Measurements from ENCODE around the gene BCL11A. TPM values are rescaled to one million over a fixed set of nuclear protein-coding genes. Genes with fewer than 3 reads are reported as not detected.
A peak's percentile ranks its signal among the peaks of the same experiment; 100 is the strongest.

The BCL11A gene
- total RNA-seq, 8 experiments from 2014 or later, result 0.66 to 131 (median 21.8) TPM

- in situ Hi-C loops (cut with MboI; ENCODE audit: low pct_unique_long_range_greater_than_20kb in 2 of 9, low sequenced_read_pairs in 9 of 9, unreplicated experiment in 9 of 9), result no loop called here
- ATAC-seq (replicated peaks in 6 of 8), result peak in 1 of 8 experiments; percentile 12
- peaks cover 47 to 78% of the 10 kb centered on the region in 2 donors for H3K4me1 ChIP-seq (replicated peaks in 1 of 2)
- no peak overlapping the region for H3K27ac ChIP-seq
- H3K4me3 ChIP-seq, result no peak overlapping the region
- 0 to 100% (median 74%) methylated on average over 1 to 5 of the region's 9 CpGs; no CpG with 5 or more reads in 2 of the 10 experiments for WGBS, 10 experiments
Measured at GRCh38 chr2:60528281-60529020, 25.0 kb downstream of the BCL11A start.

DNA sequence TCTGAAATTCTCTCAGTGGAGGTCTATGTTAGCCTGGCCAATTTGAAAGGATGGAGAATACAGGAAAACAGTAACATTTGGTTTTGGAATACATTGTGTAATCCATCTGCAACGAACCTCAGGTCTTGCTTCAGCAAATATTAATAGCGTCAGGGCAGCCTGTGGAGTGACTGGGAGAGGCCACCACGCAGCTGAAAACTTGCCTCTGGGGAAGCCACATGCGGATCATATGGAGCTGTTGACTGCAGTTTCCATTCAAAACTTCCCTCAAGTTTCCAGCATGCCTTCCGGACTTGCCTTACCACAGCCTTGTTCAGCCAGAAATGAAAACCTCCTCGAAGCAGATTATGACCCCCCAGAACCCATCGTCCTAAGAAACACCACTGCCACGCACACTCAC lies 25.7 kb downstream of the BCL11A start:
- peak in 2 of 8 experiments; percentile 79 to 96 for ATAC-seq (replicated peaks in 6 of 8)
- peaks cover 44 to 78% of the 10 kb centered on the region in 2 donors for H3K4me1 ChIP-seq (replicated peaks in 1 of 2)
- in situ Hi-C loops (cut with MboI; ENCODE audit: low pct_unique_long_range_greater_than_20kb in 2 of 9, low sequenced_read_pairs in 9 of 9, unreplicated experiment in 9 of 9), result no loop called here
- no peak overlapping the region for H3K27ac ChIP-seq
- 13 to 89% (median 83%) methylated on average over 1 to 8 of the region's 8 CpGs; no CpG with 5 or more reads in 2 of the 10 experiments for WGBS, 10 experiments
- no peak overlapping the region for H3K4me3 ChIP-seq

GRCh38 chr2:60526623-60527022 lies 26.8 kb downstream of the BCL11A start:
- in situ Hi-C loops (cut with MboI; ENCODE audit: low pct_unique_long_range_greater_than_20kb in 2 of 9, low sequenced_read_pairs in 9 of 9, unreplicated experiment in 9 of 9), result no loop called here

GRCh38 chr2:60525899-60526298 lies 27.6 kb downstream of the BCL11A start:
- Histone ChIP-seq H3K4me1 (replicated peaks in 1 of 2) (peaks cover 37 to 68% of the 10 kb centered on the region in 2 donors), H3K27ac (no peak overlapping the region), H3K4me3 (no peak overlapping the region)
- ATAC-seq (replicated peaks in 6 of 8), result no peak
- 20 to 83% (median 49%) methylated on average over 1 of the region's 1 CpG; no CpG with 5 or more reads in 4 of the 10 experiments for WGBS, 10 experiments
- in situ Hi-C loops (cut with MboI; ENCODE audit: low pct_unique_long_range_greater_than_20kb in 2 of 9, low sequenced_read_pairs in 9 of 9, unreplicated experiment in 9 of 9), result no loop called here

More at GRCh38 chr2:60526623-60527022, 26.8 kb downstream of the BCL11A start:
- WGBS, 10 experiments, result 29 to 100% (median 67%) methylated on average over 2 to 9 of the region's 9 CpGs; no CpG with 5 or more reads in 1 of the 10 experiments
- peak in 5 of 8 experiments; percentile 23 to 72 (median 58) for ATAC-seq (replicated peaks in 6 of 8)
- Histone ChIP-seq H3K4me1 (replicated peaks in 1 of 2) (peaks cover 35 to 74% of the 10 kb centered on the region in 2 donors), H3K27ac (peak overlapping the region in 1 of 2 donors; percentile 16), H3K4me3 (no peak overlapping the region)

- ATAC-seq (replicated peaks in 6 of 8), result no peak
- Histone ChIP-seq H3K4me1 (replicated peaks in 1 of 2) (peaks cover 39 to 68% of the 10 kb centered on the region in 2 donors), H3K4me3 (no peak overlapping the region), H3K27ac (no peak overlapping the region)
- in situ Hi-C loops (cut with MboI; ENCODE audit: low pct_unique_long_range_greater_than_20kb in 2 of 9, low sequenced_read_pairs in 9 of 9, unreplicated experiment in 9 of 9), result no loop called here
- 0 to 92% (median 83%) methylated on average over 1 to 4 of the region's 4 CpGs for WGBS, 10 experiments
Measured at GRCh38 chr2:60524874-60525273, 28.6 kb downstream of the BCL11A start.

DNA sequence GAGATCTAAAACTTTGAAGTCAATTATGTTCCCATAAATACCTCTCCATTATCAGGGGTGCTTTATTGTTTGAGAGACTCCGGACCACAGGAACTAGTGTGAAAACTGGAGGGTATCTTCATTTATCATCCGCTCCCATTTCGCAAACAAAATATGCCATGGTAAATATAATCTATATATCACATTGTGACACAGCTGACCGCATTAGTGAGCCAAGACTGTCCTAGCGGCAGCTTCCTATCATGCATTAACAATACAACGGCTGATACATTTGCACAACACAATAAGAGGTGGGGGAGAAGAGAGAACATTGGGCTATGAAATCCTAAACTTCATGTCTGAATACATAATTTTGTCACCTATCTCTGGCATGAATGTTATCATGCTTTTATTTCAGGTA lies 29.5 kb downstream of the BCL11A start:
- in situ Hi-C loops (cut with MboI; ENCODE audit: low pct_unique_long_range_greater_than_20kb in 2 of 9, low sequenced_read_pairs in 9 of 9, unreplicated experiment in 9 of 9), result no loop called here
- Histone ChIP-seq H3K4me3 (no peak overlapping the region), H3K4me1 (replicated peaks in 1 of 2) (peaks cover 38 to 59% of the 10 kb centered on the region in 2 donors), H3K27ac (no peak overlapping the region)
- ATAC-seq (replicated peaks in 6 of 8), result no peak
- WGBS, 10 experiments, result 50 to 100% (median 90%) methylated on average over 1 to 6 of the region's 6 CpGs; no CpG with 5 or more reads in 1 of the 10 experiments

- in situ Hi-C loops (cut with MboI; ENCODE audit: low pct_unique_long_range_greater_than_20kb in 2 of 9, low sequenced_read_pairs in 9 of 9, unreplicated experiment in 9 of 9), result no loop called here
- WGBS, 10 experiments, result 60 to 100% (median 88%) methylated on average over 1 to 3 of the region's 3 CpGs; no CpG with 5 or more reads in 4 of the 10 experiments
- H3K4me3 ChIP-seq, result no peak overlapping the region
- H3K4me1 ChIP-seq (replicated peaks in 1 of 2), result peaks cover 37 to 54% of the 10 kb centered on the region in 2 donors
- peak in 1 of 8 experiments; percentile 16 for ATAC-seq (replicated peaks in 6 of 8)
- H3K27ac ChIP-seq, result no peak overlapping the region
Measured at GRCh38 chr2:60522462-60522861, 31.0 kb downstream of the BCL11A start.

DNA sequence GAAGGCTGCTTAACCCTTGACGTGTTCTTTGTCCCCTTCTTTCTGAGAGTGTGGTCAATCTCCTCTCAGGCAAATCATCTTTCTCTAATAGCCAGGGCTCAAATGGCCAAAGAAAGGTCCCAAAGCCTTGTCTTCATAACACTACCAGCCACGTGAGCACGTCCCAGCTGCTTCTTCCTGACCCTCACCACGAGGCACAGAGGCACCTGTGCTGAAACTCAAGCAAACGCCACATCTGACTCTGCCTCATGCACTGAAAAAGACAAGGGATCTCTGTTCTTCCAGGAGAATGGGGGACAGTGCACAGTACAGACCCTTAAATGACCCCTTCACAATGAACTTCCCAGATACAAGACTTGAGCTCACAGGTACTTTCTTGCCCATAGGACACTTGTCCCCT lies 31.8 kb downstream of the BCL11A start:
- Histone ChIP-seq H3K4me1 (replicated peaks in 1 of 2) (peaks cover 28 to 45% of the 10 kb centered on the region in 2 donors), H3K4me3 (no peak overlapping the region), H3K27ac (no peak overlapping the region)
- in situ Hi-C loops (cut with MboI; ENCODE audit: low pct_unique_long_range_greater_than_20kb in 2 of 9, low sequenced_read_pairs in 9 of 9, unreplicated experiment in 9 of 9), result no loop called here
- 63 to 100% (median 80%) methylated on average over 1 to 4 of the region's 5 CpGs; no CpG with 5 or more reads in 2 of the 10 experiments for WGBS, 10 experiments
- ATAC-seq (replicated peaks in 6 of 8), result no peak

DNA sequence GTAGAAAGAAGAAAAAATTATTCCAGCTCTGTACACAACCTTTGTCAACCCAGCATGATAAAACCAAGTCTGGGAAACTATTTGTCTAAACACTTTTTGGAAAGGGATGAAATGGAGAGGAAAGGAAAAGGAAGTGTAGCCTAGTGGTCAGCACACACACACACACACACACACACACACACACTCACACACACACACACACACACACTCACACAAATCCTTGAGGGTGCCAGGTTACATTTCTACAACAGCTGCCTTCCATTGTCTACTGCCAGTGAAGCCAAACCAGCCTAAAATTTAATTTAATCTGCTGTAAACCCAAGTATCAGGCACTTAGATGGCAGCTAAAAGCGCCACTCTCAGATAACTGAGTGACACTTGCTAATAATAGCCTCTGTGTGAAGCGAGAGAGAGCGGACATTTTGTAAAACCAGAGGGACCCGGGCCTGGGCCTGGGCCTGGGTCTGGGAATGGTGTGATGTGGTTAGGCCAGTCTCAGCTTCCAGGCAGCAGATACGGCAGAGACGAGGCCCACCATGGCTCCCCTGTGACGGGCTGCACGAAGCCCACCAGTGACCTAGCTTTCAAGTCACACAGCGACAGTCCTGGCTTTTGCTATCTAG lies 32.4 kb downstream of the BCL11A start:
- WGBS, 10 experiments, result 80 to 100% (median 90%) methylated on average over 1 to 9 of the region's 9 CpGs; no CpG with 5 or more reads in 5 of the 10 experiments
- in situ Hi-C loops (cut with MboI; ENCODE audit: low pct_unique_long_range_greater_than_20kb in 2 of 9, low sequenced_read_pairs in 9 of 9, unreplicated experiment in 9 of 9), result no loop called here
- no peak for ATAC-seq (replicated peaks in 6 of 8)
- Histone ChIP-seq H3K4me3 (no peak overlapping the region), H3K4me1 (replicated peaks in 1 of 2) (peaks cover 25 to 42% of the 10 kb centered on the region in 2 donors), H3K27ac (no peak overlapping the region)

GRCh38 chr2:60520151-60520876 lies 33.1 kb downstream of the BCL11A start:
- peak in 3 of 8 experiments; percentile 12 to 43 (median 26) for ATAC-seq (replicated peaks in 6 of 8)
- Histone ChIP-seq H3K27ac (no peak overlapping the region), H3K4me3 (no peak overlapping the region), H3K4me1 (replicated peaks in 1 of 2) (peaks cover 27 to 43% of the 10 kb centered on the region in 2 donors)
- 32 to 100% (median 68%) methylated on average over 2 to 8 of the region's 8 CpGs for WGBS, 10 experiments
- in situ Hi-C loops (cut with MboI; ENCODE audit: low pct_unique_long_range_greater_than_20kb in 2 of 9, low sequenced_read_pairs in 9 of 9, unreplicated experiment in 9 of 9), result no loop called here

- Histone ChIP-seq H3K27ac (no peak overlapping the region), H3K4me3 (no peak overlapping the region), H3K4me1 (replicated peaks in 1 of 2) (peaks cover 29 to 41% of the 10 kb centered on the region in 2 donors)
- WGBS, 10 experiments, result 32 to 85% (median 61%) methylated on average over 2 to 7 of the region's 7 CpGs; no CpG with 5 or more reads in 3 of the 10 experiments
- in situ Hi-C loops (cut with MboI; ENCODE audit: low pct_unique_long_range_greater_than_20kb in 2 of 9, low sequenced_read_pairs in 9 of 9, unreplicated experiment in 9 of 9), result no loop called here
- no peak for ATAC-seq (replicated peaks in 6 of 8)
Measured at GRCh38 chr2:60519231-60519863, 34.1 kb downstream of the BCL11A start.

GRCh38 chr2:60518567-60518966 lies 34.9 kb downstream of the BCL11A start:
- no peak for ATAC-seq (replicated peaks in 6 of 8)
- H3K4me1 ChIP-seq (replicated peaks in 1 of 2), result peaks cover 24 to 36% of the 10 kb centered on the region in 2 donors
- H3K27ac ChIP-seq, result no peak overlapping the region
- WGBS, 10 experiments, result 51 to 94% (median 75%) methylated on average over 1 to 5 of the region's 7 CpGs; no CpG with 5 or more reads in 3 of the 10 experiments
- no peak overlapping the region for H3K4me3 ChIP-seq
- in situ Hi-C loops (cut with MboI; ENCODE audit: low pct_unique_long_range_greater_than_20kb in 2 of 9, low sequenced_read_pairs in 9 of 9, unreplicated experiment in 9 of 9), result no loop called here
